PC-3 (cell line): ENCODE data around the gene GCH1. TPM values are rescaled to one million over a fixed set of nuclear protein-coding genes. Genes with fewer than 3 reads are reported as not detected.

Experiments
- ATAC-seq: fragments of 200-7000 bp; cut with Tn5 transposase; 2 replicates; pipeline ENCODE4 v1.9.1; 2020; ENCODE audit warnings: mild to moderate bottlenecking, moderate library complexity
- BruUV-seq: library from RNA; stranded (reverse); fragments of 400-500 nt; replicated peaks from 2 replicates; lab custom pipeline; 2021; lab: Mats Ljungman, UMichigan
- CTCF ChIA-PET: fragments of 300-600 bp; sonication (Branson Sonifier 250); formaldehyde crosslinking; loops from one replicate; lab custom pipeline; 2022; ENCODE audit warnings: antibody characterized with exemption; lab: Charles Lee
- POLR2A ChIA-PET: fragments of 300-600 bp; sonication (Branson Sonifier 250); formaldehyde crosslinking; loops from one replicate; lab custom pipeline; 2022; ENCODE audit warnings: antibody characterized with exemption; ENCODE audit not compliant: unreplicated experiment; lab: Charles Lee
- DNase-seq: peaks from one replicate; pipeline ENCODE4 v3.0.0-alpha.2; 2015
- H2AFZ ChIP-seq: fragments of 300-600 bp; sonication (generic); 2 replicates; pipeline ENCODE4 v1.6.0; 2016; ENCODE audit warnings: antibody characterized with exemption, low read length
- H3F3A ChIP-seq: fragments of 300-600 bp; sonication (generic); one replicate; pipeline ENCODE4 v1.6.0; 2017; ENCODE audit warnings: antibody characterized with exemption, low read length, control low read depth, mild to moderate bottlenecking; ENCODE audit not compliant: unreplicated experiment
- H3K27ac ChIP-seq: fragments of 300-600 bp; sonication (generic); 2 replicates; pipeline ENCODE4 v1.5.1; 2016; ENCODE audit warnings: mild to moderate bottlenecking, low read length
- H3K27me3 ChIP-seq: fragments of 300-600 bp; sonication (generic); 2 replicates; pipeline ENCODE4 v1.6.1; 2016; ENCODE audit warnings: low read length, mixed read lengths
- H3K36me3 ChIP-seq: fragments of 300-600 bp; sonication (generic); 2 replicates; pipeline ENCODE4 v1.6.1; 2016; ENCODE audit warnings: low read depth, mixed run types, low read length, mixed read lengths
- H3K4me1 ChIP-seq: fragments of 300-600 bp; sonication (generic); 2 replicates; pipeline ENCODE4 v1.5.1; 2016; ENCODE audit warnings: low read length; ENCODE audit not compliant: insufficient read depth
- H3K4me2 ChIP-seq: fragments of 300-600 bp; sonication (generic); 2 replicates; pipeline ENCODE4 v1.6.0; 2016; ENCODE audit warnings: low read length
- H3K4me3 ChIP-seq: fragments of 300-600 bp; sonication (generic); 2 replicates; pipeline ENCODE4 v1.5.1; 2016; ENCODE audit warnings: mild to moderate bottlenecking, low read length, mixed read lengths
- H3K79me2 ChIP-seq: fragments of 300-600 bp; sonication (generic); 2 replicates; pipeline ENCODE4 v1.6.1; 2017; ENCODE audit warnings: low read length, mixed read lengths
- H3K9ac ChIP-seq: fragments of 300-600 bp; sonication (generic); 2 replicates; pipeline ENCODE4 v1.6.0; 2016; ENCODE audit warnings: mild to moderate bottlenecking, low read length
- H3K9me2 ChIP-seq: fragments of 300-600 bp; sonication (generic); replicated peaks from 2 replicates; pipeline ENCODE4 v1.6.1; 2016; ENCODE audit warnings: mixed run types, low read length, mixed read lengths
- H3K9me3 ChIP-seq: fragments of 300-600 bp; sonication (generic); 2 replicates; pipeline ENCODE4 v1.6.1; 2016; ENCODE audit warnings: low read length, mixed read lengths
- H4K20me1 ChIP-seq: fragments of 300-600 bp; sonication (generic); 2 replicates; pipeline ENCODE4 v1.6.1; 2016; ENCODE audit warnings: low read length, mixed read lengths
- EZH2 ChIP-seq: fragments of 300-600 bp; sonication (generic); IDR thresholded peaks from one replicate; pipeline ENCODE4 v1.6.1; 2017; ENCODE audit warnings: antibody characterized with exemption, mild to moderate bottlenecking, low read length; ENCODE audit not compliant: unreplicated experiment
- EZH2phosphoT487 ChIP-seq: fragments of 300-600 bp; sonication (generic); IDR thresholded peaks from 2 replicates; pipeline ENCODE4 v1.6.1; 2018; ENCODE audit warnings: mild to moderate bottlenecking, antibody characterized with exemption, low read length, borderline replicate concordance
- intact Hi-C: fragments of 100-400 bp; cut with micrococcal nuclease; formaldehyde crosslinking; loops from 2 replicates; pipeline ENCODE4 v1.9.0; 2023
- total RNA-seq: library from RNA; depleted of rRNA; stranded (reverse); fragments of >200 nt; gene quantifications from 2 replicates; pipeline ENCODE4 v1.2.3, GENCODE V29; 2014
- TF ChIP-seq, protein P1 (sequence below): fragments of 300-600 bp; sonication (generic); conservative IDR thresholded peaks from 2 replicates; pipeline ENCODE4 v1.5.1; 2017; ENCODE audit warnings: antibody characterized with exemption, low read depth, mild to moderate bottlenecking, low read length

GCH1 gene
- total RNA-seq, 1 experiment from 2014 or later = 26.6 TPM

DNA sequence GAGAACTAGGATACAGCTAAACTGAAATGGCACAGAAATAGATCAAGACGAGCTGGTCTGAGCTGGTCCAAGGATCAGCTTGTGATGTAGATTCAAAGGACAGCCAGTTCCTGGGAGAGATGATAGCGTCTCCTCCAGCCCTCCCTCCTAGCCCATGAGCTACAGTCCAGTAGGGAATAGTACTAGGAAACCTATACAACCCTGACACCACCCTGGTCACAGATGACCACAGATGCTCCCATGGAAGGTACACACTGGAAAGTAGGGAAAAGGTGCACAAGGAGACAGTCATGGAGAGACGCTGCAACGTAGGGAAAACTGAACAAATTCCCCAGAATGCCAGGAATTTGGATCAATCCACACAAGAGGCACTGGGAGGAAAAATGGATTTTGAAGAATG is 6.9 kb downstream of the GCH1 start:
- Histone ChIP-seq H3K79me2 (peaks cover 20% of the 10 kb centered on the region), H3K36me3 (no peaks in the 10 kb centered on the region), H4K20me1 (no peaks in the 10 kb centered on the region), H3K9me3 (no peaks in the 10 kb centered on the region), H3K4me2 (no peak overlapping the region), H3K4me1 (peaks cover 12% of the 10 kb centered on the region), H3K27me3 (no peaks in the 10 kb centered on the region), H3K4me3 (no peak overlapping the region), H3F3A (no peaks in the 10 kb centered on the region), H3K9me2 (no peaks in the 10 kb centered on the region), H3K27ac (no peak overlapping the region), H3K9ac (no peak overlapping the region), H2AFZ (no peak overlapping the region)
- peak; percentile 55 for ATAC-seq
- ChIA-PET CTCF (interaction anchor here (0.5 to 0.7 kb wide), 2 partner anchors 386 to 755 kb away, joined by 3 to 4 read pairs; partner anchors contain the start of gene CGRRF1), POLR2A (no interaction called here)
- no peak for DNase-seq
- no peak for TF ChIP-seq EZH2
- TF ChIP-seq EZH2phosphoT487 = no peak
- TF ChIP-seq, protein P1, sequence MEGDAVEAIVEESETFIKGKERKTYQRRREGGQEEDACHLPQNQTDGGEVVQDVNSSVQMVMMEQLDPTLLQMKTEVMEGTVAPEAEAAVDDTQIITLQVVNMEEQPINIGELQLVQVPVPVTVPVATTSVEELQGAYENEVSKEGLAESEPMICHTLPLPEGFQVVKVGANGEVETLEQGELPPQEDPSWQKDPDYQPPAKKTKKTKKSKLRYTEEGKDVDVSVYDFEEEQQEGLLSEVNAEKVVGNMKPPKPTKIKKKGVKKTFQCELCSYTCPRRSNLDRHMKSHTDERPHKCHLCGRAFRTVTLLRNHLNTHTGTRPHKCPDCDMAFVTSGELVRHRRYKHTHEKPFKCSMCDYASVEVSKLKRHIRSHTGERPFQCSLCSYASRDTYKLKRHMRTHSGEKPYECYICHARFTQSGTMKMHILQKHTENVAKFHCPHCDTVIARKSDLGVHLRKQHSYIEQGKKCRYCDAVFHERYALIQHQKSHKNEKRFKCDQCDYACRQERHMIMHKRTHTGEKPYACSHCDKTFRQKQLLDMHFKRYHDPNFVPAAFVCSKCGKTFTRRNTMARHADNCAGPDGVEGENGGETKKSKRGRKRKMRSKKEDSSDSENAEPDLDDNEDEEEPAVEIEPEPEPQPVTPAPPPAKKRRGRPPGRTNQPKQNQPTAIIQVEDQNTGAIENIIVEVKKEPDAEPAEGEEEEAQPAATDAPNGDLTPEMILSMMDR = no peak
- intact Hi-C loops = no loop called here
- BruUV-seq = no TSS peak

DNA sequence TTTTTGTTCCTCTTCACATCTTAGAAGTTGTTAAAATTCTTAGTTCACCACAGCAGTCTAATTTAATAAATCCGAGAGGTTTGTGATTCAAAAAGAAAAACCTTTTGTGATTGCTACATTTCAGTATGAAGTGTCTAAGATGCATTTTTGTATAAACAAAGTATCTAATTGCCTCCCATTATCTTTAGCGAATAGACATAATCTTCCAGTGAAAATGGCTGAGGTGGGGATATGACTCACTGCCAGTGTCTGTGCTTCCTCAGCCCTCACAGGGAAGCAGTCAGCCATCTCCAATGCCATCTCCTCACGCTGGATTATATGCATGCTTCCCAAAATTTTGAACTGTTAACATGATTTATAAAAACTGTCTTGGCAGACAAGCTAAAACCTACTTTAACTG is 7.6 kb downstream of the GCH1 start:
- no TSS peak for BruUV-seq
- no peaks in the 10 kb centered on the region for H3F3A ChIP-seq
- no peaks in the 10 kb centered on the region for H3K9me2 ChIP-seq
- no peaks in the 10 kb centered on the region for H4K20me1 ChIP-seq
- ChIA-PET CTCF (no interaction called here), POLR2A (no interaction called here)
- ATAC-seq (peak; percentile 53), DNase-seq (peak; percentile 41)
- H3K4me2 ChIP-seq = no peak overlapping the region
- no peaks in the 10 kb centered on the region for H3K27me3 ChIP-seq
- H3K79me2 ChIP-seq = peaks cover 15% of the 10 kb centered on the region; the same call in 1 of the 2 replicates
- no peaks in the 10 kb centered on the region for H3K36me3 ChIP-seq
- H3K27ac ChIP-seq = no peak overlapping the region
- no peak overlapping the region for H3K4me3 ChIP-seq
- no peak overlapping the region for H3K9ac ChIP-seq
- TF ChIP-seq EZH2 (no peak), EZH2phosphoT487 (no peak)
- TF ChIP-seq, protein P1 = no peak
- no peak overlapping the region for H2AFZ ChIP-seq
- H3K4me1 ChIP-seq = peaks cover 9% of the 10 kb centered on the region; the same call in 1 of the 2 replicates
- intact Hi-C loops = no loop called here
- H3K9me3 ChIP-seq = no peaks in the 10 kb centered on the region

DNA sequence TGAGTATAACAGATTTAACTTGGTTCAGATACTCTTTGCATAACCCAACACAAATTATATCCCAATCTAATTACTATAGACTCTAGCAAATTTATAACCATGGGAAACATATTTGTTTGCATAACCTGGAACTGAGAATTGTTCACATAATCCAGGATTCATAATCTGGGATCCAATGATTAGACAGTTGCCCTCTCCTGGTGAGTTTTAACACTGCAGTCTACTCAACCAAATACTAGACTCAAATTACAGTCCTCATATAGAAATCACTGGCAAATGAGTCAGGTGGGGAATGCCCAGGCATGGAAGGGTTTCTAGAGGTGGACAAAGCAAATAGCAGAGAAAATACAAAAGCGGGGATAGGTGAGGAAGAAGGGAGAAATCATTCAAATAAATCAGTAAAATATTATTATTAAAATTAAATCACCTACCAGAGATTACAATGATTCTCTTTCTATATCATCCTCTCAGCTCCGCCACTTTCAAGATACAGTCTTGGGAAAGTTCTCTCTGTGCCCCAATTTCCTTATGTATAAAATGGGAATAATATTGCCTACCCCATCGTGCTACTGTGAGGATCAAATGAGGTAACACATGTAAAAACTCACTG is 9.4 kb downstream of the GCH1 start:
- no peaks in the 10 kb centered on the region for H3K27me3 ChIP-seq
- no peak overlapping the region for H3K27ac ChIP-seq
- no peak overlapping the region for H2AFZ ChIP-seq
- no peak overlapping the region for H3K4me2 ChIP-seq
- ATAC-seq (peak; percentile 65), DNase-seq (peak; percentile 99)
- POLR2A ChIA-PET = no interaction called here
- intact Hi-C loops = loop anchor here (1.0 kb wide), 3 partner anchors 23 to 329 kb away; no protein-coding TSS in a partner anchor
- CTCF ChIA-PET = no interaction called here
- H3K9ac ChIP-seq = no peak overlapping the region
- no peaks in the 10 kb centered on the region for H3F3A ChIP-seq
- no TSS peak for BruUV-seq
- no peaks in the 10 kb centered on the region for H3K9me2 ChIP-seq
- H4K20me1 ChIP-seq = no peaks in the 10 kb centered on the region
- peaks cover 9% of the 10 kb centered on the region; the same call in 1 of the 2 replicates for H3K4me1 ChIP-seq
- TF ChIP-seq, protein P1 = peak; percentile 97
- no peak for TF ChIP-seq EZH2
- no peaks in the 10 kb centered on the region for H3K36me3 ChIP-seq
- H3K9me3 ChIP-seq = no peaks in the 10 kb centered on the region
- peaks cover 14% of the 10 kb centered on the region; the same call in 1 of the 2 replicates for H3K79me2 ChIP-seq
- no peak overlapping the region for H3K4me3 ChIP-seq
